Effector memory CD4-positive, alpha-beta T cell (primary cell): ENCODE data around the gene SHKBP1.

Experiments used
- DNase-seq, 3 donors: peaks; one replicate each; pipeline ENCODE4 v3.0.0-alpha.2; 2020
- H3K27ac ChIP-seq: 2 replicates; pipeline ENCODE4 v1.7.0; 2013; ENCODE audit warnings: mild to moderate bottlenecking, low read length, moderate library complexity; ENCODE audit not compliant: insufficient read depth, poor library complexity, severe bottlenecking
- H3K27me3 ChIP-seq: replicated peaks from 2 replicates; pipeline ENCODE4 v1.7.0; 2013; ENCODE audit warnings: mild to moderate bottlenecking, low read length; ENCODE audit not compliant: insufficient read depth, control insufficient read depth, poor library complexity, severe bottlenecking
- H3K36me3 ChIP-seq: 2 replicates; pipeline ENCODE4 v1.7.0; 2013; ENCODE audit warnings: mild to moderate bottlenecking, low read length, moderate library complexity; ENCODE audit not compliant: control insufficient read depth, insufficient read depth
- H3K4me1 ChIP-seq: 2 replicates; pipeline ENCODE4 v1.7.0; 2013; ENCODE audit warnings: low read length, mild to moderate bottlenecking; ENCODE audit not compliant: control insufficient read depth, insufficient read depth, poor library complexity, severe bottlenecking
- H3K4me3 ChIP-seq: 2 replicates; pipeline ENCODE4 v1.7.0; 2013; ENCODE audit warnings: low read length, low read depth, mild to moderate bottlenecking; ENCODE audit not compliant: insufficient read depth, poor library complexity, severe bottlenecking
- H3K9me3 ChIP-seq: 2 replicates; pipeline ENCODE4 v1.7.0; 2013; ENCODE audit warnings: mild to moderate bottlenecking, low read length, moderate library complexity; ENCODE audit not compliant: control insufficient read depth

SHKBP1 gene

GRCh38 chr19:40583283-40583682, 6.6 kb downstream of the SHKBP1 start:
- Histone ChIP-seq H3K36me3 (peaks cover 60% of the 10 kb centered on the region), H3K4me1 (peaks cover 5% of the 10 kb centered on the region), H3K4me3 (no peak overlapping the region), H3K9me3 (no peaks in the 10 kb centered on the region), H3K27ac (no peak overlapping the region), H3K27me3 (no peaks in the 10 kb centered on the region)
- no peak for DNase-seq

GRCh38 chr19:40584007-40584406, 7.3 kb downstream of the SHKBP1 start:
- Histone ChIP-seq H3K4me3 (no peak overlapping the region), H3K27ac (no peak overlapping the region), H3K36me3 (peaks cover 67% of the 10 kb centered on the region), H3K4me1 (no peaks in the 10 kb centered on the region), H3K9me3 (no peaks in the 10 kb centered on the region), H3K27me3 (no peaks in the 10 kb centered on the region)
- DNase-seq, result no peak

- Histone ChIP-seq H3K27ac (no peak overlapping the region), H3K9me3 (no peaks in the 10 kb centered on the region), H3K4me1 (no peaks in the 10 kb centered on the region), H3K27me3 (no peaks in the 10 kb centered on the region), H3K4me3 (no peak overlapping the region), H3K36me3 (peaks cover 62% of the 10 kb centered on the region)
- DNase-seq, result no peak
Observed at GRCh38 chr19:40585241-40585981, 8.7 kb downstream of the SHKBP1 start.

- no peak for DNase-seq
- H3K4me1 ChIP-seq, result no peaks in the 10 kb centered on the region
- no peak overlapping the region for H3K4me3 ChIP-seq
- no peaks in the 10 kb centered on the region for H3K27me3 ChIP-seq
- H3K27ac ChIP-seq, result no peak overlapping the region
- H3K9me3 ChIP-seq, result no peaks in the 10 kb centered on the region
- H3K36me3 ChIP-seq, result peaks cover 56% of the 10 kb centered on the region
Observed at GRCh38 chr19:40585982-40586422, 9.3 kb downstream of the SHKBP1 start.

- no peak for DNase-seq
- H3K27ac ChIP-seq, result no peak overlapping the region
- H3K4me3 ChIP-seq, result no peak overlapping the region
- peaks cover 50% of the 10 kb centered on the region for H3K36me3 ChIP-seq
- no peaks in the 10 kb centered on the region for H3K27me3 ChIP-seq
- no peaks in the 10 kb centered on the region for H3K9me3 ChIP-seq
- H3K4me1 ChIP-seq, result no peaks in the 10 kb centered on the region
Observed at GRCh38 chr19:40586611-40587010, 9.9 kb downstream of the SHKBP1 start.

GRCh38 chr19:40588110-40588854, 11.6 kb downstream of the SHKBP1 start:
- Histone ChIP-seq H3K27ac (no peak overlapping the region), H3K4me3 (no peak overlapping the region), H3K9me3 (no peaks in the 10 kb centered on the region), H3K27me3 (no peaks in the 10 kb centered on the region), H3K4me1 (no peaks in the 10 kb centered on the region), H3K36me3 (peaks cover 33% of the 10 kb centered on the region)
- DNase-seq, result no peak

- Histone ChIP-seq H3K27me3 (no peaks in the 10 kb centered on the region), H3K4me1 (no peaks in the 10 kb centered on the region), H3K27ac (no peak overlapping the region), H3K4me3 (no peak overlapping the region), H3K36me3 (peaks cover 32% of the 10 kb centered on the region), H3K9me3 (no peaks in the 10 kb centered on the region)
- no peak for DNase-seq
Observed at GRCh38 chr19:40588926-40589569, 12.4 kb downstream of the SHKBP1 start.

GRCh38 chr19:40589591-40590429, 13.1 kb downstream of the SHKBP1 start:
- Histone ChIP-seq H3K27me3 (no peaks in the 10 kb centered on the region), H3K4me1 (peaks cover 6% of the 10 kb centered on the region), H3K4me3 (no peak overlapping the region), H3K27ac (no peak overlapping the region), H3K36me3 (peaks cover 32% of the 10 kb centered on the region), H3K9me3 (no peaks in the 10 kb centered on the region)
- no peak for DNase-seq

- Histone ChIP-seq H3K9me3 (no peaks in the 10 kb centered on the region), H3K4me3 (no peak overlapping the region), H3K27ac (no peak overlapping the region), H3K27me3 (no peaks in the 10 kb centered on the region), H3K36me3 (peaks cover 32% of the 10 kb centered on the region), H3K4me1 (peaks cover 6% of the 10 kb centered on the region)
- no peak for DNase-seq
Observed at GRCh38 chr19:40590464-40591265, 14.0 kb downstream of the SHKBP1 start.
